COLO668 (cell line): Measurements from ENCODE around the gene ATF7.
"Not testable (repeated sequence)": the region's sequence is repeated elsewhere in the genome, so short reads cannot be mapped to it uniquely, and the experiment has no call there.

Experiments used
- DNase-seq: peaks from one replicate; lab custom pipeline; 2025; ENCODE audit not compliant: unreplicated experiment; lab: John Stamatoyannopoulos, UW

ATF7 gene

GRCh38 chr12:53598971-53599370 is 27.2 kb downstream of the ATF7 start:
- not testable (repeated sequence) for DNase-seq

GRCh38 chr12:53596920-53597363 is 29.2 kb downstream of the ATF7 start:
- DNase-seq: no peak

- no peak for DNase-seq
Measured at GRCh38 chr12:53594897-53595615, 31.1 kb downstream of the ATF7 start.

- DNase-seq: no peak
Measured at GRCh38 chr12:53593707-53594106, 32.5 kb downstream of the ATF7 start.

- DNase-seq: no peak
Measured at GRCh38 chr12:53593031-53593430, 33.2 kb downstream of the ATF7 start.

GRCh38 chr12:53592426-53592825 is 33.8 kb downstream of the ATF7 start:
- DNase-seq: no peak

GRCh38 chr12:53591301-53592206 is 34.6 kb downstream of the ATF7 start:
- no peak for DNase-seq

- DNase-seq: no peak
Measured at GRCh38 chr12:53590652-53591051, 35.5 kb downstream of the ATF7 start.

- DNase-seq: no peak
Measured at GRCh38 chr12:53589915-53590314, 36.3 kb downstream of the ATF7 start.

GRCh38 chr12:53589423-53589822 is 36.8 kb downstream of the ATF7 start:
- DNase-seq: no peak

GRCh38 chr12:53588123-53588522 is 38.1 kb downstream of the ATF7 start:
- DNase-seq: no peak

GRCh38 chr12:53586745-53587144 is 39.4 kb downstream of the ATF7 start:
- DNase-seq: no peak

GRCh38 chr12:53585448-53586125 is 40.6 kb downstream of the ATF7 start:
- DNase-seq: no peak

GRCh38 chr12:53579545-53579955 is 46.6 kb downstream of the ATF7 start:
- DNase-seq: no peak

- DNase-seq: no peak
Measured at GRCh38 chr12:53578783-53579182, 47.4 kb downstream of the ATF7 start.

GRCh38 chr12:53577941-53578352 is 48.2 kb downstream of the ATF7 start:
- DNase-seq: no peak

GRCh38 chr12:53575502-53576249 is 50.5 kb downstream of the ATF7 start:
- DNase-seq: no peak

GRCh38 chr12:53572134-53572758 is 53.9 kb downstream of the ATF7 start:
- DNase-seq: no peak

GRCh38 chr12:53571295-53571694 is 54.9 kb downstream of the ATF7 start:
- DNase-seq: no peak

- no peak for DNase-seq
Measured at GRCh38 chr12:53568809-53569557, 57.2 kb downstream of the ATF7 start.
